Gastrocnemius medialis (tissue), 4 donors: Measurements from ENCODE around the gene OR51A4. TPM values are rescaled to one million over a fixed set of nuclear protein-coding genes. Genes with fewer than 3 reads are reported as not detected.

ENCODE experiments used
- ATAC-seq, 2 donors: fragments of 150-250 bp; one replicate each; pipeline ENCODE4 v1.9.1; 2016
- DNase-seq, 2 donors: peaks; one replicate each; pipeline ENCODE4 v3.0.0-alpha.2; 2019
- H3K27ac ChIP-seq, 4 donors: fragments of 200-600 bp; sonication (generic); 1 replicate in 1 of 4; 2 replicates in 3 of 4; pipeline ENCODE4 v1.5.1; 2016 to 2018; ENCODE audit warnings: mild to moderate bottlenecking in 2 of 4, moderate library complexity in 1 of 4
- H3K27me3 ChIP-seq, 3 donors: fragments of 200-600 bp; sonication (generic) in 2 of 3; 1 replicate in 1 of 3; 2 replicates in 2 of 3; pipeline versions ENCODE4 v1.5.1 to v1.6.0; 2016 to 2019; ENCODE audit warnings: mild to moderate bottlenecking in 1 of 3, moderate library complexity in 1 of 3
- H3K36me3 ChIP-seq, 2 donors: fragments of 200-600 bp; sonication (generic) in 1 of 2; one replicate each; pipeline ENCODE4 v1.5.1; 2017 to 2018
- H3K4me1 ChIP-seq, 2 donors: fragments of 200-600 bp; sonication (generic) in 1 of 2; one replicate each; pipeline ENCODE4 v1.5.1; 2016 to 2017; ENCODE audit warnings: mild to moderate bottlenecking in 2 of 2
- H3K4me3 ChIP-seq, 4 donors: fragments of 200-600 bp; sonication (generic) in 3 of 4; 1 replicate in 1 of 4; 2 replicates in 3 of 4; pipeline ENCODE4 v1.5.1; 2016 to 2019; ENCODE audit warnings: mild to moderate bottlenecking in 2 of 4
- H3K9me3 ChIP-seq, 3 donors: fragments of 200-600 bp; sonication (generic) in 2 of 3; 1 replicate in 1 of 3; 2 replicates in 2 of 3; pipeline ENCODE4 v1.5.1; 2016 to 2019
- POLR2A ChIP-seq, 2 donors: fragments of 450-650 bp; IDR thresholded peaks; one replicate each; pipeline ENCODE4 v1.6.1; 2017; ENCODE audit warnings: antibody characterized with exemption in 2 of 2, mild to moderate bottlenecking in 2 of 2, moderate library complexity in 2 of 2
- in situ Hi-C, 4 donors: fragments of 200-750 bp; cut with MboI; loops; one replicate each; pipeline versions ENCODE4 v1.15.0 to v1.8.0; 2017; ENCODE audit warnings: low sequenced_read_pairs in 4 of 4
- intact Hi-C: fragments of 100-400 bp; cut with DNase I; formaldehyde crosslinking; loops from one replicate; pipeline ENCODE4 v1.15.1; 2023; ENCODE audit warnings: low total_unique reads
- total RNA-seq, 4 donors: library from RNA; depleted of rRNA; stranded (reverse); fragments of >200 nt; gene quantifications; one replicate each; pipeline versions ENCODE4 v1.1.0 to v1.2.3, GENCODE V29; 2016
- TF ChIP-seq, protein P1 (sequence below), 5 experiments: fragments of 450-650 bp in 3 of 5; fragments of 200-600 bp in 2 of 5; sonication (generic) in 2 of 5; IDR thresholded peaks in 4 of 5; conservative IDR thresholded peaks in 1 of 5; 1 replicate in 4 of 5; 2 replicates in 1 of 5; pipeline ENCODE4 v1.5.1; 2016 to 2019; ENCODE audit warnings: antibody characterized with exemption in 5 of 5, mild to moderate bottlenecking in 3 of 5, moderate library complexity in 3 of 5

OR51A4 gene
- total RNA-seq, 4 donors from 2014 or later = not detected

DNA sequence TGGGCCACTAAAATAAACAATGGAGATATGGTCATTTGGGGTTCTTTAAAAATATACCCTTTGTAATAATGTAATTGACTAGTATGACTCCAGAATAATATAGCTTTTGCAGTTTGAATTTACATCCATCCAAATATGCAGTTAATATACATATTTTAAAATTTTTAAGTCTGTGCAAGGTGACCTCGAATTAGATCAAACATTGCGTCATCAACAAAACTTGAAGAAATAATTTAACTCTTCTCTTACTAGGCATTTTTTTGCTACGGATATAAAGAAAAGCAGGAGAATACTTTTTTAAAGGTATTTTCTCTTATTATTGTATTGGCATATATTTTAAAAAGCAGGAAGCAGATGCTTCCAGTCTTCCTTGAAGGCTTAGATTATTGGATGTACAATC lies 10.7 kb downstream of the OR51A4 start:
- H3K9me3 ChIP-seq = no peaks in the 10 kb centered on the region
- H3K27me3 ChIP-seq = no peaks in the 10 kb centered on the region
- in situ Hi-C loops (no loop called here), intact Hi-C loops (no loop called here)
- ATAC-seq = no peak
- TF ChIP-seq, protein P1, sequence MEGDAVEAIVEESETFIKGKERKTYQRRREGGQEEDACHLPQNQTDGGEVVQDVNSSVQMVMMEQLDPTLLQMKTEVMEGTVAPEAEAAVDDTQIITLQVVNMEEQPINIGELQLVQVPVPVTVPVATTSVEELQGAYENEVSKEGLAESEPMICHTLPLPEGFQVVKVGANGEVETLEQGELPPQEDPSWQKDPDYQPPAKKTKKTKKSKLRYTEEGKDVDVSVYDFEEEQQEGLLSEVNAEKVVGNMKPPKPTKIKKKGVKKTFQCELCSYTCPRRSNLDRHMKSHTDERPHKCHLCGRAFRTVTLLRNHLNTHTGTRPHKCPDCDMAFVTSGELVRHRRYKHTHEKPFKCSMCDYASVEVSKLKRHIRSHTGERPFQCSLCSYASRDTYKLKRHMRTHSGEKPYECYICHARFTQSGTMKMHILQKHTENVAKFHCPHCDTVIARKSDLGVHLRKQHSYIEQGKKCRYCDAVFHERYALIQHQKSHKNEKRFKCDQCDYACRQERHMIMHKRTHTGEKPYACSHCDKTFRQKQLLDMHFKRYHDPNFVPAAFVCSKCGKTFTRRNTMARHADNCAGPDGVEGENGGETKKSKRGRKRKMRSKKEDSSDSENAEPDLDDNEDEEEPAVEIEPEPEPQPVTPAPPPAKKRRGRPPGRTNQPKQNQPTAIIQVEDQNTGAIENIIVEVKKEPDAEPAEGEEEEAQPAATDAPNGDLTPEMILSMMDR (IDR thresholded peaks at IDR 0.05 in 4 of 5, conservative IDR thresholded peaks at IDR 0.05 in 1 of 5) = no peak
- no peak for TF ChIP-seq POLR2A (IDR thresholded peaks at IDR 0.05)
- DNase-seq = no peak
- H3K4me3 ChIP-seq = no peak overlapping the region
- H3K4me1 ChIP-seq = no peaks in the 10 kb centered on the region
- no peaks in the 10 kb centered on the region for H3K36me3 ChIP-seq
- H3K27ac ChIP-seq = no peak overlapping the region

DNA sequence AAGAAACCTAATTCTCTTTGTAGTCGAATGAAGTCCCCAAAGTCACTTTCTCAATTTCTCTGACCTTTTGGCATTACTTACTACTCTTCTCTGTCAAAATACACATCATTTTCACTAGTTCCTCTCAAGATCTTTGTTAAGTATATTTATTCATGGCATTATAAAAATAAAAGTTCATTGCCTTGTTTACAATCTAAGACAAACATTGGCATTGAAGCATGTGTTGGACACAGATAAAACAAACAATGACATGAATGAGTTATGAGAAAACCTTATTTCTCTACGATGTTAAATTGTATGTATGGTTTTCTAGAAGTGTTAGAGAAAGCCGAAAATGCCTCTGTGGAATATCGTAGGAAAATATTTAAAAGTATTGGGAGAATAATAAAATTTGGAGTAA lies 14.7 kb downstream of the OR51A4 start:
- no peaks in the 10 kb centered on the region for H3K27me3 ChIP-seq
- no peak overlapping the region for H3K27ac ChIP-seq
- H3K4me1 ChIP-seq = no peaks in the 10 kb centered on the region
- H3K36me3 ChIP-seq = no peaks in the 10 kb centered on the region
- H3K9me3 ChIP-seq = no peaks in the 10 kb centered on the region
- ATAC-seq (no peak), DNase-seq (no peak)
- intact Hi-C loops = no loop called here
- TF ChIP-seq POLR2A (IDR thresholded peaks at IDR 0.05) = no peak
- TF ChIP-seq, protein P1 (IDR thresholded peaks at IDR 0.05 in 4 of 5, conservative IDR thresholded peaks at IDR 0.05 in 1 of 5) = no peak
- no peak overlapping the region for H3K4me3 ChIP-seq
- in situ Hi-C loops = no loop called here

DNA sequence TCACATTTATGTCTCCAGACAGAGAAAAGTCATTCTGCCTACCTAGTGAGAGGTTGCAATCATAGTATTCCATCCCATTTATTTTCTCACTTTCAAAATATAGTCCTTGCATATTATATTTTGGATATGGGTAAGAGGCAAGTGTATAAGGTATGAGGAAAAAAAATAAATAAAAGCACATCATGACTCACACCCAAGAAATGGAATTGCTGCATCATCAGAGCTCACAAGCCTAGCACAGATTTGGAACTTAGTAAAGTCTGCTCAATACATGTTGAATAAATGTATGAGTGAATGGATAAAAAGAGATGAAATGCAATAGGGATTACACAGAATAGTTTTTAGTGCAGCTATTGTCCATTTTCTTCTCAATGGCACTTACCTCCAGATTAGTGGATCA lies 20.8 kb downstream of the OR51A4 start:
- DNase-seq (no peak), ATAC-seq (no peak)
- Histone ChIP-seq H3K4me1 (no peaks in the 10 kb centered on the region), H3K4me3 (no peak overlapping the region), H3K9me3 (no peaks in the 10 kb centered on the region), H3K27ac (no peak overlapping the region), H3K36me3 (no peaks in the 10 kb centered on the region), H3K27me3 (no peaks in the 10 kb centered on the region)
- intact Hi-C loops (no loop called here), in situ Hi-C loops (no loop called here)
- TF ChIP-seq, protein P1 (IDR thresholded peaks at IDR 0.05 in 4 of 5, conservative IDR thresholded peaks at IDR 0.05 in 1 of 5) = no peak
- no peak for TF ChIP-seq POLR2A (IDR thresholded peaks at IDR 0.05)

DNA sequence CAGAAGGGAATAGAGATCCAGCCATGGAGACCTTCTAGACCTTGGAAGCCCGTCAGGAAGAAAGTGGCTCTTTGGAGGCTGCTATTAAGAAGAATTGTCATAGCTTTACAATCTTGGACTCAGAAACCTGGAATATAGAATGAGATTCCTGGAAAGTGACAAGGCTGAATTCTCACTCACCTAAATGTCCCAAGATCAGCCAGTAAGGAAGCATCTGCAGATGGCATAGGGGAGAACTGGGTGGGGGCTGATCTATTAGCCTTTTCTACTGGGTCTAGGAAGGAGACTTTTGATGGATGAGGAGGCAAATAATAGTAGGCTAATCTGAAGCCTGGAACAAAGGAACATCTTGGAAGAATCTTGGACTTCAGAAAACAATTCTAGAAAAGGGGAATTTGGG lies 23.2 kb downstream of the OR51A4 start, which contains the start of gene OR51G1:
TSS of gene OR51G1 (minus strand) at position 101 of the 400 bp plus-strand sequence. CDS start at position 101, 0 bp downstream.
- Histone ChIP-seq H3K9me3 (no peaks in the 10 kb centered on the region), H3K4me1 (no peaks in the 10 kb centered on the region), H3K36me3 (no peaks in the 10 kb centered on the region), H3K4me3 (no peak within 1 kb of the TSS), H3K27me3 (no peaks in the 10 kb centered on the region), H3K27ac (no peak within 1 kb of the TSS)
- in situ Hi-C loops = no loop called here
- ATAC-seq (no peak), DNase-seq (no peak)
- intact Hi-C loops = no loop called here
- TF ChIP-seq POLR2A (IDR thresholded peaks at IDR 0.05) = no peak
- TF ChIP-seq, protein P1 (IDR thresholded peaks at IDR 0.05 in 4 of 5, conservative IDR thresholded peaks at IDR 0.05 in 1 of 5) = no peak

DNA sequence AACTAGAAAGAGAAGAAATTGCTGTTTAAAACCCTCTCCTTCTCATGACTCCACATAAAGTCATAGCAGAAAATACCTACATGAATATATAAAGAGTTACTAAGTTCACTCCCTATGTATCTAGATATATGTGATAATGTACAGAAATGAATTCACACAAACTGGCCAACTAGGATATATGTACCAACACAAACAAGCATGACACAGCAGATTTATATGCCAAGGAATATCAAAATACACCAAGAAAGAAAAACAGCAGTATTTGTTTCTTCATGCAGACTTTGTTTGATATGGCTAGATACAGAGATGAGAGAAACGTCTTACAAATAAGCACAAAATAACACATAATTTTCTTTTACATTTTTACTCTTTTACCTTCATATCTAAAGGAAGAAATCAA lies 25.1 kb downstream of the OR51A4 start:
- DNase-seq = no peak
- Histone ChIP-seq H3K27ac (no peak overlapping the region), H3K4me3 (no peak overlapping the region), H3K27me3 (no peaks in the 10 kb centered on the region), H3K9me3 (no peaks in the 10 kb centered on the region), H3K4me1 (no peaks in the 10 kb centered on the region), H3K36me3 (no peaks in the 10 kb centered on the region)
- intact Hi-C loops = no loop called here
- in situ Hi-C loops = no loop called here
- TF ChIP-seq, protein P1 (IDR thresholded peaks at IDR 0.05 in 4 of 5, conservative IDR thresholded peaks at IDR 0.05 in 1 of 5) = no peak
- no peak for TF ChIP-seq POLR2A (IDR thresholded peaks at IDR 0.05)
- ATAC-seq = no peak
